Measurements from ENCODE around the gene STMN1. TPM values are rescaled to one million over a fixed set of nuclear protein-coding genes. Genes with fewer than 3 reads are reported as not detected.

The STMN1 gene
- total and polyA plus RNA-seq, 9 of the 15 experiments (the other 6 are each of a cell fraction or from before 2014, with no cell fraction given), result 269 to 2,153 (median 595) TPM

DNA sequence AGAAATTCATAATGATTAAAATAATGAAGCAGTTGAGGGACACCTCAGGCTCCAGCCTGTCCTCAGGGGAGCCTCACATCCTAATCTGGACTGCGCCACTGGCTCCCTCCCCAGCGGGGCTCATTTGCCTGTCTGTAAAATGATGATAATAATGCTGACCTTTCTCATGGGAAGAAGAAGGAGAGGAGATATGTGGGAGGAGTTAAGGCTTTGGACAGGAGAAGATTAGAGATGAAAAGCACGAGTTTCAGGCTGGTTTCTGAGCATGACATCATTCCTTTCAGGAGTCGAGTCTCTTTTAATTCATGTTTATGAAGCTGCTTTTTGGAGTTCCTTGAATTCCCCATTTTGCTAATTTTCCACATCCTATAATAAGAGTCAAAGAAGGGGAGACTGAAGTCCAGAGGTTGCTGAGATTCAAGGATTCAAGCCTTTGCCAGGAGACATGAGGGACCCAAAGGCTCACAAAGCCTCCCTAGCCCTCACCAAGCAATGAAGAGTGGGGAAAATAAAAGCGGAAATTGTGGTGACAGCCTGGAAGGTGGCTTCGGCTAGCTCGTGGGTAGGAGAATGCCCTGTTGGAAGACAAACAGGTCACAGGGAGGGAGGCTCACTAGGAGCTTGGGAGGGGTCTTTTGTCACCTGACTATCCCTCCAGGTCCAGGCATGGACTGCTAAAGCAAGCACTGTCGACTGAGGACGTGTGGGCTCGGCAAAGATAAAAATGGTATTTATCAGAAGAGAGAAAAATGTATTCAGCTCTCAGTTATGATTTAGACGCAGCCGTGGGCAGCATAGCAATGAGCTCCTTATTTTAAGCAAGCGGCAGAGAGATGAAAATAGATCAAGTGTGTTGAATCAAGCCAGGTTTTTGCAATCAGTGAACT, 27.5 kb upstream of the STMN1 start (continued):
- TF ChIP-seq, protein P1, sequence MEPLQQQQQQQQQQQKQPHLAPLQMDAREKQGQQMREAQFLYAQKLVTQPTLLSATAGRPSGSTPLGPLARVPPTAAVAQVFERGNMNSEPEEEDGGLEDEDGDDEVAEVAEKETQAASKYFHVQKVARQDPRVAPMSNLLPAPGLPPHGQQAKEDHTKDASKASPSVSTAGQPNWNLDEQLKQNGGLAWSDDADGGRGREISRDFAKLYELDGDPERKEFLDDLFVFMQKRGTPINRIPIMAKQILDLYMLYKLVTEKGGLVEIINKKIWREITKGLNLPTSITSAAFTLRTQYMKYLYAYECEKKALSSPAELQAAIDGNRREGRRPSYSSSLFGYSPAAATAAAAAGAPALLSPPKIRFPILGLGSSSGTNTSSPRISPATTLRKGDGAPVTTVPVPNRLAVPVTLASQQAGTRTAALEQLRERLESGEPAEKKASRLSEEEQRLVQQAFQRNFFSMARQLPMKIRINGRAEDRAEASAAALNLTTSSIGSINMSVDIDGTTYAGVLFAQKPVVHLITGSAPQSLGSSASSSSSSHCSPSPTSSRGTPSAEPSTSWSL (CRISPR knock-in tag; IDR thresholded peaks at IDR 0.05; ENCODE audit: borderline replicate concordance), result no peak
- TF ChIP-seq GTF2E2 (tag; IDR thresholded peaks at IDR 0.05) (peak; percentile 98), CCNT2 (IDR thresholded peaks at IDR 0.05; ENCODE audit: borderline replicate concordance, extremely low read depth, insufficient read length, low read depth, low read length) (peak; percentile 72)
- TF ChIP-seq, protein P2, sequence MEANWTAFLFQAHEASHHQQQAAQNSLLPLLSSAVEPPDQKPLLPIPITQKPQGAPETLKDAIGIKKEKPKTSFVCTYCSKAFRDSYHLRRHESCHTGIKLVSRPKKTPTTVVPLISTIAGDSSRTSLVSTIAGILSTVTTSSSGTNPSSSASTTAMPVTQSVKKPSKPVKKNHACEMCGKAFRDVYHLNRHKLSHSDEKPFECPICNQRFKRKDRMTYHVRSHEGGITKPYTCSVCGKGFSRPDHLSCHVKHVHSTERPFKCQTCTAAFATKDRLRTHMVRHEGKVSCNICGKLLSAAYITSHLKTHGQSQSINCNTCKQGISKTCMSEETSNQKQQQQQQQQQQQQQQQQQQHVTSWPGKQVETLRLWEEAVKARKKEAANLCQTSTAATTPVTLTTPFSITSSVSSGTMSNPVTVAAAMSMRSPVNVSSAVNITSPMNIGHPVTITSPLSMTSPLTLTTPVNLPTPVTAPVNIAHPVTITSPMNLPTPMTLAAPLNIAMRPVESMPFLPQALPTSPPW (CRISPR knock-in tag; IDR thresholded peaks at IDR 0.05), result peak; percentile 73
